MV-4-11 (cell line): Measurements from ENCODE around the gene GOLM1.

Experiments
- DNase-seq: peaks from one replicate; lab custom pipeline; 2025; lab: John Stamatoyannopoulos, UW

The GOLM1 gene

DNA sequence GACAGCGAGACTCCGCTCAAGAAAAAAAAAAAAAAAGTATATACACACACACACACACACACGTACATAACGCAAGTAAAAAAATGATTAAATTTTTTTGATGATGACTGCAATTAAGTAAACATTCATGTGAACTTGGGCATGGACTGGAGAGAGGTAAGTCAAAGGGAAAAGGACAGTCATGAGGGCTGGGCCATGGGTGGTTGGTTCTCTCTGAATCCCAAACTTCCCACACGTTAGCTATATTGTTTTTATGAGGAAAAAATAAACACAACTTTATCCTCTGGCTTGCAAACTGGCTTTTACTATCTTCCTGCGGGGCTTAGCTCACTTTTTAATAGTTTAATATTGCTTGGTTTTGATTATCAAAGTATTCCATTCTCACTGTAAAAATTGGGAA, 53.7 kb downstream of the GOLM1 start:
- DNase-seq: no peak

- peak; percentile 46 for DNase-seq
Observed at GRCh38 chr9:86043999-86044398, 55.4 kb downstream of the GOLM1 start.

DNA sequence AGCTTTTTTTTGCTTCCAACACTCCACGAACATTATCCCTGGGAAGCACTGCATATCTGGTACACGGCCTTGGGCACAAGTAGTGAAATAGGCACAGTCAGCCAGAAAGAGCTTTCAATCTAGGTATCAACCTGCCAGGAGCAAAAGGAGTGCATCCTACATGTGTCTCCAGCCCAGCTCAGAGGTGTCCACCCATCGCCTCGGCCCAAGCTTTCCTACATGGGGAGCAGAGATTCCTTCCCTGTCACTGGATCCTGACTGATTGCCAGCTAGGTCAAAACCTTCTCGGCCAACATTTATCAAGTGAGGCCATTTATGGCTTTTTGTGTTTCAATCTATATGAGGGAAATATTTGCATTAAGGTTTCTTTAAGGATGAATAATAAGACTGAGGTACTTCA, 55.8 kb downstream of the GOLM1 start:
- DNase-seq: no peak

GRCh38 chr9:86042199-86042978, 57.0 kb downstream of the GOLM1 start:
- no peak for DNase-seq

DNA sequence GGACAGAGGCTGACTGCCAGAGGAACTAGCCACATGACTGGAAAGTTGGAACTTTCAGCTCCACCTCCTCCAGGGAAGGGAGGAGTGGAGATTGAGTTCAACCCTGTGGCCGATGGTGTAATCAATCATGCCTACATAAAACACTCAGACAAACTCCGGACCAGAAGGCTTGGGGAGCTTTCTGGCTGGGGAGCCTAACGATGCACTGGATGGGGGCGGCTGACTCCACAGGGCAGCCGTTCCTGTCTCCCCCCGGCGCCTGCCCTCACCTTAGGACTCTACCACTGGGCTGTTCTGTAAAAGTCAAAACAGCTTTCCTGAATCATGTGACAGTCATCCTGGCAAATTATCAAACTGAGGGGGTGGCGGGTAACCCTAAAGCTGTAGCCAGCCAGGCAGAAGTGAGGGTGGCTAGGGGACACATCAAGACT, 58.0 kb downstream of the GOLM1 start:
- no peak for DNase-seq

DNA sequence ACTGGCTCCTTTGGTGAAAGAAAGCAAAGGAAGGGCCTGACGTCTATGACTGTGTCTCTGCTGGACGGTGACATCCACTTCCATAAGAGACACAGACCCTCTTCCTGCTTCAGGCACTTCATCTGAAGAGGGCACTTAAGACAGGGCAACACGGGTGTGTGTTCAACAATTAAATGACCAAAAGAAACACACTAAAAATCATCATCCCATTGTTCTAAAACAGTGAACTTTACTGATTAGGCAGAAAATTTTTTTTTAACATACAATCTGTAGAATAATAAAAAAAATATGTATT, 58.5 kb downstream of the GOLM1 start:
- no peak for DNase-seq

DNA sequence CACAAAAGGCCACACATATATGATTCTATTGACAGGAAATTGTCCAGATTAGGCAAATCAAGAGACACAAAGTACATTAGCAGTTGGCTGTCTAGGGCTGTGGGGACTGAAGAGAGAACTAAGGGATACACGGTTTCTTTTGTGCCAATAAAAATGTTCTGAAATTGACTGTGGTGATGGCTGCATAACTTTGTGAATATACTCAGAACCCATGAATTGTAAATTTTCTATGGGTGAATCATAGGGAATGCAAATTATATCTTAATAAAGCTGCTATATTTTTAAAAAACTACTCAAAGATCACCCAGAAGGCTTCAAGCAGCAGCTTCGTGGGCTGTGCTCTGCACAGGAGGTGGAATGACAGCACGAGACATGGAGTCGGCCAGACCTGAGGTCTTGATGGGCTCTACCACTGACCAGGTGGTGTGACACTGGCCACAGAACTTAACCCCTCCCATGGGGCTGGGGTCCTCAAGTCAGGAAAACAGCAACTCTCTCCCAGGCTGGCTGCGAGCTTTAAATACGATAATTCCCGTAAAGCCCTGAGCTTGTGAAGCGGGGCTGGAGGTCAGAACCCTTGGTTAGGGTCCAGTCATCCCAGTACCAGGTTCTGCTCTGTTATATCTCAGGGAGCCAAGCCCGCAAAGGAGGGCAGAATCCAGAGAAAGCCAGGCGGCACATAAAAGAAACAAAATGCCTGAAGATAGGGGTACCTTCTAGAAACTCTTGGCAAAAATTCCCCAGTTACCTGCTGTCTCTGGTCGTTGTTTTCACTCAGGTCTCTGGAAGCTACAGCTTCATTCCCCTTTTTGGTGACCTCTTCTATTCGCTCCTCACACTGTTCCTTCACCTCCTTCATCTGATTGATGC, 59.1 kb downstream of the GOLM1 start:
- no peak for DNase-seq

- no peak for DNase-seq
Observed at GRCh38 chr9:86036555-86036954, 62.8 kb downstream of the GOLM1 start.

DNA sequence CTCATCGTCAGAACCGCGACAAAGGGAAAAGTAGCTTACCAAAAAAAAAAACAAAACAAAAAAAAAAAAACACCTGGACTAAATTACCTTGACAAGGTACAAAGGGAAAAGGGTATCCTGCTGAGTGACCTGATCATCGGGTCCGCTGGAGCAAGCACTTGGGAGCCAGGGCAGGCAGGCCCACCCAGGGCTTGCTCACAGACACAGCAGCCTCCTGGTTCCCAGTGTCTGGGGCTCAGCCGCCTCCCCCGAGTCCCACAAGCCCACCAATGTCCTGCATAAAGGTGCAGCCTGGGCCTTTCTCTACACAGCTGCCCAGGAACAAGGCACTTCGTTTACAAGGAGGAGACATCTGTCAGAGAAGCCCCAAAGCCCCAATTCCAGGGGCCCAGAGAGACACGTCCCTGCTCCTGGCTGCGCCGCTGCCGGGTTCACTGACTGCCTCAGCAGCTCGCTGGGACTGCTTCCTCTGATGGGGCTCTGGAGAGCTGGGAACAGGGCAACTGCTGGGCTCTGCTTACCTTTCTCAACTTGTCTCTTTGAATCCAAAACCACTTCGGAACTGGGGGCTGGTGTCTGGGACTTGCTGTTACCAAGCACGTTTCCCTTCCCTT, 63.4 kb downstream of the GOLM1 start:
- DNase-seq: no peak

DNA sequence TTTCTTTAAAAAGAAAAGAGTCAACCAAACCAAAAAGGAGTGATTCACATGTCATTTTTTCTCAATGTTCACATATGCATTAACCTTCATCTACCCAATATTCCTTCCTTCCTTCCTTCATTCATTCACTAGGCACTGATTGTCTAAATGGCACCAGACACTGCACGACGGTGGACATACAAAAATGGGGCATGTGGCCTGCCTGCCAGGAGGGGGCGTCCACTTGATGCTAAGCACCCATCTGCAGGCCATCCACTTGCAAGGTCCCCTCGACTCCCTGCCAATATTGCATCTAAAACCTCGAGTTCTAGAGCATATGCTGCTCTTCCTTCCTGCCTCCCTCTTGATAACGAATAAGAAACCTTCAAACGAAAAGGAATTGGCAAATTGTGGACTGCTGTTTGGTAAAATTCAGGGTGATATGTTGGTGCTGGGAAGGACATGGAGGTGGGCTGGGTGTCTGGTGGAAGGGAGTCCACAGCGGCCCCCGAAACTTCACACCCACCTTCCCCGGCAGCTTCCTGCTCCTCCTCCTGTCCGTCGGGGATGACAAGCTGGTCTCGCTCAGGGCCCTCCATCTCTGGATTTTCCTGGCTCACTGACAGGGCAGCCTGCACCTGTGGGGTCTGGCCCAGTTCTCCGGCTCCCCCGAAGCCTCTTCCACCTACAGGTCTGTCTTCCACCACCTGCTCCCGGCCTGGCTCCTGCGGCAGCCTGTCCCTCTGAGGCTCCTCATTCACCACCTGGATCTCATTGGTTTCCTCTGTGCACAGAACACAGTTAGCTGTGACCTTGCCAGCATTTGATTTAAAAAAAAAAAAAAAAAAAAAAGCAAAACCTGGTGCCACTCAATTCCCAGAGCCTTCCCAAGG, 64.3 kb downstream of the GOLM1 start:
- DNase-seq: peak; percentile 41

DNA sequence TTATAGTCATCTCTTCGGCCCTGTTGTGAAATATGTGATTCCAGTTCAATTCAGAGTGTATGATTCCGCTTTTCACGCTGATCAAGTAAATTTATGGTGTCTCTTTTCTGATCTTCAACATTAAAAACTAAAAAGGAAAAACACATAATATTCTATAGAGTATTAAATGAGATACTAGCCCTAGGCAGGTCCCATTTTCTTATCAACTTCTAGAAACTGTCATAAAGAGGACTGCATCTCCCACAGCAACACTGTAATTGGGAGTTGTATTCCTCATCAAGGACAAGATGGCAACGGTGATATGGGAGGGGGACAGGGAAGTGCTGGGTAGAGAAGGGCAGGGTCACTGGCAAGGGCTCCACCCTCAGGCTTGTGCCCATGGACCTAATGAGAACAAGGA, 71.6 kb downstream of the GOLM1 start:
- no peak for DNase-seq

DNA sequence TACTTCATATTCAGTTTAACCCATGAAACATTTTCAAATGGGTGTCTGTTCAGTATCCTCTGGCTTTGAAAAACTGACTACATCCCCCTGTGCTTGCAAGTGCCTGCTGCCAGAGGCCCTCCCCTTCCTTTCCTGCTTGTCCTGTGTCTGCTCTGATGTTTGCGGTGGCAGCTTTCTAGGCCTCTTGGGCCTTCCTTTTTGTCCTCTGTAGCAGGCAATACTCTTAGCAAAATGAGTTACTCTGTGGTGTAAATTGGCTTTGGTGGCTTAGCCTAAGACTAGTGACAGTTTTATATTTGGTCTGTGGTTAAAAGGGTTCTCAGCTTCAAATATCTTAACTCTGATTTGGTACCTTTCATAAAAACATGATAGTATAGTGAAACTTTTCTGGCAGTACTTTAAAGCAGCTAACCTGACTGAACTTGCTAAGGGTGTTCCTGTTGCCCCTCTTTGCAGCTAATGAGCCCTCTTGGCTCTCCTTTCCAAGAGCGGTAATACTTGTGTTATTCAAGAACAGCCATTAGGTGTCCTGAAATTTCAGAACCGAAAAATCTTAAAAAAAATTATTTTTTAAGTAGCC, 76.6 kb downstream of the GOLM1 start:
- DNase-seq: no peak

- no peak for DNase-seq
Observed at GRCh38 chr9:86021166-86021565, 78.2 kb downstream of the GOLM1 start.

DNA sequence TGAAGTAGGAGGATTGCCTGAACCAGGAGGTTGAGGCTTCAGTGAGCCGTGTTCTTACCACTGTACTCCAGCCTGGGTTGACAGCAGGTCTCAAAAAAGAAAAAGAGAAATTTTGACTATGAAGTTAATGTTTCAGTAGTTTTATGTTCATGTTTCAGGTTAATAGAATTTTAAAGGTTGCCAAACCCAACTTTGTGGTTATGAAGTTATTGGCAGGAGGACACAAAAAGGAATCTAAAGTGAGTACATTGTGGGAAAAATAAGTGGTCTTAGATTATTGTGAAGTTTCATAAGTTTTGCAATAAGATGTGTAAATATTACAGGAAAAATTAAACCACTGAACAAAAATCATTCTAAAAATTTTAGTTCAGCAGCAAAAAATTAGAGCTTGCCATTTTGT, 78.6 kb downstream of the GOLM1 start:
- no peak for DNase-seq

DNA sequence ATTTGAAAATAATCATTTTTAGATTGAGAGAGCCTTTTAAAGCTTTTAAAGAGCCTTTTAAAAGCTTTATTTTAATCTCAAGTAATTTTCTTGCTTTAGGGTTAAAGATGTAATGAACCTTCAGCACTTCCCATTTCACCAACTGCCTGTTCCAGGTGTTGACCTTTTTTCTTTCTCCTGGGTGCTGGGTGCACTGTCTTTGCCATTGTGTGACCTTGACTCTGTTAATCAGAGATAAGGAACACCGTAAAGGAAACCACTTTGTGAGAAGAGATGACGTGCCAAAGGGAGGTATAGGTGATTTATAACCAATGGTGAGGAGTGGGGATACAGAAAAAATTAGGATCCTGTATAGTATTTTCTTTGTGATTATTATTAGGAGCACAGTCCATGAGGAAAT, 90.2 kb downstream of the GOLM1 start:
- no peak for DNase-seq

- DNase-seq: no peak
Observed at GRCh38 chr9:86005253-86005775, 94.0 kb downstream of the GOLM1 start.

DNA sequence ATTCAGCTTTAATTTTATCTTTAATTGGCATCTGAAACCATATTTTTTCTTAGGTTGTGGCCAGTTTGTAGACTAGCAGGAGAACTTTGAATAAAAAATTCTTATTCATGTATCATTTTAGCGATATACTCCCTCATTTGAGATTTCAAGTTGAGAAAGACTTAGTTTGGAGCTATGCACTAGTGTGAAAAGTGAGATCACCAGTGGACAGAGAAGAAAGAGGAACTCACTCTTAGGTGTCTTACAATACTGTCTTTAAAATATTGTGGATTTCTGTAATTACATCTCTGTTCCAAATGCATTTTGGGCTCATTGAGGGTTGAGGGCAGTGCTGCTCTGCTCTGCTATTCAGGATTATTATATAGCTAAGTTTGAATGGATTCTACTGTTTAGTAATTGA, 103.8 kb downstream of the GOLM1 start:
- DNase-seq: peak; percentile 9

- DNase-seq: no peak
Observed at GRCh38 chr9:85995097-85995496, 104.3 kb downstream of the GOLM1 start.

- peak; percentile 32 for DNase-seq
Observed at GRCh38 chr9:85994191-85994590, 105.2 kb downstream of the GOLM1 start.

- no peak for DNase-seq
Observed at GRCh38 chr9:85987236-85987635, 112.1 kb downstream of the GOLM1 start.

DNA sequence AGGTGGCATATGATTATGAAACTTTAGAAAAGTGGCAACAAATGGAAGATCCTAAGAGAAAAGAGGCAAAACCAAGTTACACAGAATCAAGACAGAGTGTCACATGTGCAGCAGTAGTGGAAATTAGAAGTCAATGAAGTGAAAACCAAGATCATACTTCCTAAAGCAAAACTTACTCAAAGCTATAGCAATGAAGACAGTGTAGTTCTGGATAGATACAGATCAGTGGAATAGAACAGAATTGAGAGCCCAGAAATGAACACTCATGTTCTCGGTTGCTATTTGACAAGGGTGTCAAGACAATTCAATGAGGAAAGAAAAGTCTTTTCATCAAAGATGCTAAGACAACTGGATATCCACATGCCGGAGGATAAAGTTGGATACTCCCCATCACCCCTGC, 114.9 kb downstream of the GOLM1 start:
- DNase-seq: no peak
